ENCODE data around the gene UPF2.

DNA sequence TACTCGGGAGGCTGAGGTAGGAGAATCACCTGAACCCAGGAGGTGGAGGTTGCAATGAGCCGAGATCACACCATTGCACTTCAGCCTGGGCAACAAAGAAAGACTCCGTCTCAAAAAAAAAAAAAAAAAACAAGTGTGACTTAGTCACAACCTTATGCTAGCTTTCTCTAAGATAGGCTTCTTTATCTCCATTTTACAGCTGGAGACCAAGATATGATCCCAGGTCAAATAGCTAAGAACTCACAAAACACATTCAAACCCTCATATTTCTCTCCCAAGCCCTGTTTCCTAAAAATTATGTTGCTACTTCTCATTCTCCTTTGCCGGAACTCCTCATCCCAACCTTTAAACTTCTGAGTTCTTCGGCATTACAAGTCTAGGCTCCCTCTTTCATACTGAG is 13.1 kb upstream of the UPF2 start:
- TF ChIP-seq, protein P1, sequence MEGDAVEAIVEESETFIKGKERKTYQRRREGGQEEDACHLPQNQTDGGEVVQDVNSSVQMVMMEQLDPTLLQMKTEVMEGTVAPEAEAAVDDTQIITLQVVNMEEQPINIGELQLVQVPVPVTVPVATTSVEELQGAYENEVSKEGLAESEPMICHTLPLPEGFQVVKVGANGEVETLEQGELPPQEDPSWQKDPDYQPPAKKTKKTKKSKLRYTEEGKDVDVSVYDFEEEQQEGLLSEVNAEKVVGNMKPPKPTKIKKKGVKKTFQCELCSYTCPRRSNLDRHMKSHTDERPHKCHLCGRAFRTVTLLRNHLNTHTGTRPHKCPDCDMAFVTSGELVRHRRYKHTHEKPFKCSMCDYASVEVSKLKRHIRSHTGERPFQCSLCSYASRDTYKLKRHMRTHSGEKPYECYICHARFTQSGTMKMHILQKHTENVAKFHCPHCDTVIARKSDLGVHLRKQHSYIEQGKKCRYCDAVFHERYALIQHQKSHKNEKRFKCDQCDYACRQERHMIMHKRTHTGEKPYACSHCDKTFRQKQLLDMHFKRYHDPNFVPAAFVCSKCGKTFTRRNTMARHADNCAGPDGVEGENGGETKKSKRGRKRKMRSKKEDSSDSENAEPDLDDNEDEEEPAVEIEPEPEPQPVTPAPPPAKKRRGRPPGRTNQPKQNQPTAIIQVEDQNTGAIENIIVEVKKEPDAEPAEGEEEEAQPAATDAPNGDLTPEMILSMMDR (IDR thresholded peaks at IDR 0.05; ENCODE audit: low read length), result no peak
- TF ChIP-seq EZH2phosphoT487 (IDR thresholded peaks at IDR 0.05; ENCODE audit: low read length), result no peak
